Kidney epithelial cell (primary cell): ENCODE data around the gene CPED1. TPM values are rescaled to one million over a fixed set of nuclear protein-coding genes. Genes with fewer than 3 reads are reported as not detected.

Experiments
- DNase-seq: peaks from one replicate; pipeline ENCODE4 v3.0.0-alpha.2; 2010; ENCODE audit warnings: low read depth
- H3K27me3 ChIP-seq: 2 replicates; pipeline ENCODE4 v1.6.0; 2011; ENCODE audit warnings: low read length; ENCODE audit not compliant: control insufficient read depth, insufficient read depth
- H3K36me3 ChIP-seq: 2 replicates; pipeline ENCODE4 v1.5.1; 2011; ENCODE audit warnings: low read length; ENCODE audit not compliant: control insufficient read depth, insufficient read depth
- H3K4me3 ChIP-seq: 2 replicates; pipeline ENCODE4 v1.5.1; 2011; ENCODE audit warnings: low read depth, mild to moderate bottlenecking, control low read depth, low read length
- total RNA-seq: library from RNA; depleted of rRNA; stranded (reverse); fragments of >200 nt; gene quantifications from 2 replicates; pipeline ENCODE4 v1.2.3, GENCODE V29; 2015
- TF ChIP-seq, protein P1 (sequence below): IDR thresholded peaks from 2 replicates; pipeline ENCODE4 v1.5.1; 2011; ENCODE audit warnings: mild to moderate bottlenecking, moderate library complexity, low read length, control low read depth, inconsistent platforms; ENCODE audit not compliant: insufficient read depth, poor library complexity, severe bottlenecking

Gene CPED1
- total RNA-seq, 1 donor from 2014 or later: 3.2 TPM

- H3K4me3 ChIP-seq: no peak overlapping the region
- H3K36me3 ChIP-seq: no peaks in the 10 kb centered on the region
- DNase-seq: no peak
- no peaks in the 10 kb centered on the region for H3K27me3 ChIP-seq
- TF ChIP-seq, protein P1, sequence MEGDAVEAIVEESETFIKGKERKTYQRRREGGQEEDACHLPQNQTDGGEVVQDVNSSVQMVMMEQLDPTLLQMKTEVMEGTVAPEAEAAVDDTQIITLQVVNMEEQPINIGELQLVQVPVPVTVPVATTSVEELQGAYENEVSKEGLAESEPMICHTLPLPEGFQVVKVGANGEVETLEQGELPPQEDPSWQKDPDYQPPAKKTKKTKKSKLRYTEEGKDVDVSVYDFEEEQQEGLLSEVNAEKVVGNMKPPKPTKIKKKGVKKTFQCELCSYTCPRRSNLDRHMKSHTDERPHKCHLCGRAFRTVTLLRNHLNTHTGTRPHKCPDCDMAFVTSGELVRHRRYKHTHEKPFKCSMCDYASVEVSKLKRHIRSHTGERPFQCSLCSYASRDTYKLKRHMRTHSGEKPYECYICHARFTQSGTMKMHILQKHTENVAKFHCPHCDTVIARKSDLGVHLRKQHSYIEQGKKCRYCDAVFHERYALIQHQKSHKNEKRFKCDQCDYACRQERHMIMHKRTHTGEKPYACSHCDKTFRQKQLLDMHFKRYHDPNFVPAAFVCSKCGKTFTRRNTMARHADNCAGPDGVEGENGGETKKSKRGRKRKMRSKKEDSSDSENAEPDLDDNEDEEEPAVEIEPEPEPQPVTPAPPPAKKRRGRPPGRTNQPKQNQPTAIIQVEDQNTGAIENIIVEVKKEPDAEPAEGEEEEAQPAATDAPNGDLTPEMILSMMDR: no peak
These were observed 313.1 kb downstream of the CPED1 start for GRCh38 chr7:121301446-121302213.

- no peak overlapping the region for H3K4me3 ChIP-seq
- no peaks in the 10 kb centered on the region for H3K27me3 ChIP-seq
- TF ChIP-seq, protein P1: no peak
- DNase-seq: no peak
- no peaks in the 10 kb centered on the region for H3K36me3 ChIP-seq
These were observed 313.8 kb downstream of the CPED1 start for GRCh38 chr7:121302214-121302745.

DNA sequence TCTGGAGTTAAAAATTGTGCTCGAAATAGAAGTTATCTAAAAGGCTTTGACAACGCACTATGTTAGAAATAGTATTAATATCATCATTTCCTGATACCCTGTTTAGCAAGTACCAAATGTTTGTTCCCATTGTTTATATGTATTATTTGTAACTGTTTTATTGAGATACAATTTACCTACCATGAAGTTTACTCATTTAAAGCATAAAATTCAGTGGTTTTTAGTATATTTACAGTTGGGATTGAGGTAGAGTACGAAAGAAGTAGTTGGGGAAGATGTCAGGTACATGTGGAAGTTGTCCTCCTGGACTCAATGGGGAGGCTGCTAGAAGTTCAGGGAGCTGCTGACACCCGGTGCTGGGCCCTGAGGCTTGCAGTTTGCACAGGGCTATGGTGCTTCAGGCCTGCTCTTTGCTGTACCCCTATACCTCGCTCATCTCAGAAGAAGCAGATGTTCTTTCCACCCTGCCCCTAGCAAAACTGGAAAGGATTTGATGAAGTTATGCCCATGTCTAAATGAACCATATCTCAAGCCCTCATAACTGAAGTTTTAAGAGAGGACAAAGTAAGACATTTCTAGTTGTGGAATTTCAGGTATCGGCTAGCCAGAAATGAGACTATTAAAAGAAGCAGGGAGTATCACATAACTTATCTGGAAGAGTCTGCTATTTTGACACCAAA lies 315.1 kb downstream of the CPED1 start:
- Histone ChIP-seq H3K27me3 (no peaks in the 10 kb centered on the region), H3K4me3 (no peak overlapping the region), H3K36me3 (no peaks in the 10 kb centered on the region)
- DNase-seq: no peak
- TF ChIP-seq, protein P1: no peak

GRCh38 chr7:121304102-121304658 lies 315.7 kb downstream of the CPED1 start:
- Histone ChIP-seq H3K36me3 (no peaks in the 10 kb centered on the region), H3K27me3 (no peaks in the 10 kb centered on the region), H3K4me3 (no peak overlapping the region)
- DNase-seq: no peak
- TF ChIP-seq, protein P1: no peak

GRCh38 chr7:121305109-121305508 lies 316.6 kb downstream of the CPED1 start:
- no peak for DNase-seq
- Histone ChIP-seq H3K27me3 (no peaks in the 10 kb centered on the region), H3K36me3 (no peaks in the 10 kb centered on the region), H3K4me3 (no peak overlapping the region)
- TF ChIP-seq, protein P1: no peak
